Naive thymus-derived CD4-positive, alpha-beta T cell (primary cell): ENCODE results near the gene SERPINE2. TPM values are rescaled to one million over a fixed set of nuclear protein-coding genes. Genes with fewer than 3 reads are reported as not detected.

Source experiments
- ATAC-seq: fragments of 150-1000 bp; cut with Tn5 transposase; 2 replicates; pipeline ENCODE4 v1.10.0; 2021; ENCODE audit warnings: mild to moderate bottlenecking, moderate library complexity
- CTCF ChIA-PET: fragments of 350-600 bp; sonication (Branson Sonifier 250); formaldehyde crosslinking; loops from one replicate; lab custom pipeline; 2021; ENCODE audit warnings: antibody characterized with exemption; lab: Charles Lee
- POLR2A ChIA-PET: fragments of 350-600 bp; sonication (Branson Sonifier 250); formaldehyde crosslinking; loops from one replicate; lab custom pipeline; 2021; ENCODE audit warnings: antibody characterized with exemption, inconsistent platforms; lab: Charles Lee
- DNase-seq, 9 donors: peaks; one replicate each; pipeline versions ENCODE4 v3.0.0 to v3.0.0-alpha.2; 2020 to 2022; ENCODE audit warnings: mixed read lengths in 1 of 9
- H3K27ac ChIP-seq: one replicate; pipeline ENCODE4 v1.7.0; 2013; ENCODE audit warnings: mild to moderate bottlenecking, low read depth, low read length, moderate library complexity
- H3K27me3 ChIP-seq, 2 donors: one replicate each; pipeline ENCODE4 v1.7.0; 2013; ENCODE audit warnings: low read length in 2 of 2, mild to moderate bottlenecking in 2 of 2, moderate library complexity in 2 of 2; ENCODE audit not compliant: control insufficient read depth in 2 of 2, insufficient read depth in 2 of 2
- H3K36me3 ChIP-seq, 3 experiments: 1 replicate in 2 of 3; 2 replicates in 1 of 3; pipeline ENCODE4 v1.7.0; 2013; ENCODE audit warnings: low read length in 3 of 3, mild to moderate bottlenecking in 3 of 3, moderate library complexity in 1 of 3; ENCODE audit not compliant: insufficient read depth in 3 of 3, control insufficient read depth in 2 of 3
- H3K4me1 ChIP-seq, 2 donors: one replicate each; pipeline ENCODE4 v1.7.0; 2013; ENCODE audit warnings: low read length in 2 of 2, mild to moderate bottlenecking in 2 of 2, moderate library complexity in 1 of 2; ENCODE audit not compliant: control insufficient read depth in 2 of 2, insufficient read depth in 2 of 2
- H3K4me3 ChIP-seq: 2 replicates; pipeline ENCODE4 v1.7.0; 2013; ENCODE audit warnings: mild to moderate bottlenecking, low read length
- H3K9me3 ChIP-seq, 3 experiments: 1 replicate in 2 of 3; 2 replicates in 1 of 3; pipeline ENCODE4 v1.7.0; 2013; ENCODE audit warnings: low read length in 3 of 3; ENCODE audit not compliant: control insufficient read depth in 2 of 3
- H3K27ac Mint-ChIP-seq, 9 donors: one replicate each; pipeline ENCODE4 v1.8.0; 2020 to 2022; ENCODE audit warnings: mixed read lengths in 9 of 9, mild to moderate bottlenecking in 8 of 9, moderate library complexity in 5 of 9, inconsistent platforms in 2 of 9
- H3K27me3 Mint-ChIP-seq, 5 donors: one replicate each; pipeline ENCODE4 v1.8.0; 2021 to 2022; ENCODE audit warnings: mixed read lengths in 5 of 5, mild to moderate bottlenecking in 1 of 5
- H3K36me3 Mint-ChIP-seq, 5 donors: one replicate each; pipeline ENCODE4 v1.8.0; 2020 to 2022; ENCODE audit warnings: mixed read lengths in 5 of 5, mild to moderate bottlenecking in 3 of 5, inconsistent platforms in 1 of 5
- H3K4me1 Mint-ChIP-seq, 7 donors: one replicate each; pipeline ENCODE4 v1.8.0; 2020 to 2022; ENCODE audit warnings: mixed read lengths in 7 of 7, mild to moderate bottlenecking in 3 of 7, inconsistent platforms in 1 of 7
- H3K4me3 Mint-ChIP-seq, 10 donors: one replicate each; pipeline ENCODE4 v1.8.0; 2020 to 2022; ENCODE audit warnings: mild to moderate bottlenecking in 10 of 10, mixed read lengths in 10 of 10, moderate library complexity in 6 of 10, inconsistent platforms in 2 of 10
- H3K9me3 Mint-ChIP-seq, 11 donors: one replicate each; pipeline ENCODE4 v1.8.0; 2020 to 2022; ENCODE audit warnings: mixed read lengths in 11 of 11, mild to moderate bottlenecking in 4 of 11, inconsistent platforms in 1 of 11, moderate library complexity in 1 of 11
- intact Hi-C, 2 donors: fragments of 100-400 bp; cut with micrococcal nuclease; formaldehyde crosslinking; loops; one replicate each; pipeline ENCODE4 v1.15.1; 2023
- polyA plus RNA-seq, 2 donors: library from polyadenylated mRNA; unstranded; fragments of 300-500 nt; fragmentation: Illumina TruSeq; gene quantifications; one replicate each; pipeline ENCODE4 v1.2.3, GENCODE V29; 2021
- total RNA-seq, 6 experiments: library from RNA in 5 of 6; stranded (reverse) in 5 of 6; gene quantifications; 1 replicate in 5 of 6; 2 replicates in 1 of 6; pipeline ENCODE4 v1.2.3 and lab custom pipeline; 2021 to 2026

SERPINE2 gene
- total and polyA plus RNA-seq, 7 experiments from 2014 or later: 5.2 to 46.7 (median 14.7) TPM

DNA sequence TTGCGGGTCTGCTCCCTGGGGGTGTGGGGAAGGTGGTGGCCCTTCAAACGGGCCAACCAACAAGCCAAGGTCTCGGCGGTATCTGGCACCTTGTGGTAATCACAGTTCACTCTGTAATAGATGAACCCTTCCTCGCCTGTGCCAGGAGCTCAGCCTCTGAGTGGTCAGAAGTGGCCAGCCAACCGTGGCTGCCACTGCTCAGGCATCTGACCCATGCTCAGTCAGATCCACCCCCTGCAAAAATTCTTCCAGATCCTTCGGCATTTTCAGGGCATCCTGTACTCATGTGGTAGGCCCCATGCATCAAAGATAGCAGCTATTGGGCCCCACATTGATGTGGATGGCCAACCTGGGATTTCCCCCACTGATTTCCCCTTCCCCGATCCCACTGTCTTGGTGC lies 39.6 kb upstream of the SERPINE2 start:
- Mint-ChIP-seq H3K27me3 (peaks cover 0 to 2% (median 0%) of the 10 kb centered on the region in 5 donors), H3K27ac (no peak overlapping the region), H3K4me3 (no peak overlapping the region), H3K9me3 (peaks cover 0 to 3% (median 0%) of the 10 kb centered on the region in 11 donors), H3K4me1 (no peaks in the 10 kb centered on the region), H3K36me3 (no peaks in the 10 kb centered on the region)
- Histone ChIP-seq H3K27me3 (no peaks in the 10 kb centered on the region), H3K4me3 (no peak overlapping the region), H3K9me3 (no peaks in the 10 kb centered on the region), H3K36me3 (no peaks in the 10 kb centered on the region), H3K4me1 (no peaks in the 10 kb centered on the region), H3K27ac (no peak overlapping the region)
- intact Hi-C loops: loop anchor here in 1 of 2 donors (10.0 kb wide), 1 partner anchor 106 kb away; no protein-coding TSS in a partner anchor
- ATAC-seq (no peak), DNase-seq (no peak)
- POLR2A ChIA-PET: no interaction called here
- CTCF ChIA-PET: no interaction called here

DNA sequence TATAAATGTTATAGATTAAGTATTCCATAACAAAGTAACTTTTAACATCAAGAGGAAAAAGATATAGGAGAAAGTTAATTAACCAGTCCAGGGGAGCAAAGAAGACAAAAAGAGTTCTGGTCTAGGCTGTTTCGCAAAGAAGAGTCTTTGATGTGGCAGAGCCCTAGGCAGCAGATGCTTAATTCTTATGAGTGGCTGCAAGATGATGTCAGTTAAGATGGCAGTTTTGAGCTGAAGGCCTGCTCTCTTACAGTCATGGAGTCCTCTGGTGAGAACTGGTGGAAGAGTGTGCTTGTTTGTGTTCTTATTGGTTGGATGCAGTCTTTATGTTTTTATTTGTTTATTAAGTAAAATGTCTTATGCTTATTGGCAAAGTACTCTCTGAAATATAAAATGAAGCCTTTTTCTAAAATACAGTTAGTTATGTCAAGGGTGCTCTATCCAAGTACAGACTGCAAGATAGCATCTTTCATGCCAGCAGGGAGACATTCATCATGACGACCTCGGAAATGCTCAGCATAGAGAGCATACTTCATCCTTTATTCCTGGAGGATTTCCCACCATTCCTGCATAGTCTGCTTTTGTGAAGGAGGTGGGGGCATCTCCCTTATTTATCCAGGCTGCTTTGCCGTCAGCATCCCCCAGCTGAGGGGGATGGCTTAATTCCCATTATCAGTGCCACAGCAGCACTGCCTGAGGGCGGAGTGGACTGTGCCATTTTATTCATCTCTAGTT lies 38.9 kb upstream of the SERPINE2 start:
- no peaks in the 10 kb centered on the region for H3K9me3 ChIP-seq
- CTCF ChIA-PET: no interaction called here
- Mint-ChIP-seq H3K36me3 (no peaks in the 10 kb centered on the region), H3K4me3 (no peak overlapping the region), H3K27ac (no peak overlapping the region), H3K9me3 (peaks cover 0 to 3% (median 0%) of the 10 kb centered on the region in 11 donors), H3K27me3 (peaks cover 0 to 2% (median 0%) of the 10 kb centered on the region in 5 donors), H3K4me1 (no peaks in the 10 kb centered on the region)
- no peak for DNase-seq
- intact Hi-C loops: loop anchor here in 1 of 2 donors (10.0 kb wide), 1 partner anchor 107 kb away; no protein-coding TSS in a partner anchor
- ATAC-seq: no peak
- H3K4me3 ChIP-seq: no peak overlapping the region
- no peaks in the 10 kb centered on the region for H3K4me1 ChIP-seq
- H3K36me3 ChIP-seq: no peaks in the 10 kb centered on the region
- H3K27ac ChIP-seq: no peak overlapping the region
- POLR2A ChIA-PET: no interaction called here
- no peaks in the 10 kb centered on the region for H3K27me3 ChIP-seq

DNA sequence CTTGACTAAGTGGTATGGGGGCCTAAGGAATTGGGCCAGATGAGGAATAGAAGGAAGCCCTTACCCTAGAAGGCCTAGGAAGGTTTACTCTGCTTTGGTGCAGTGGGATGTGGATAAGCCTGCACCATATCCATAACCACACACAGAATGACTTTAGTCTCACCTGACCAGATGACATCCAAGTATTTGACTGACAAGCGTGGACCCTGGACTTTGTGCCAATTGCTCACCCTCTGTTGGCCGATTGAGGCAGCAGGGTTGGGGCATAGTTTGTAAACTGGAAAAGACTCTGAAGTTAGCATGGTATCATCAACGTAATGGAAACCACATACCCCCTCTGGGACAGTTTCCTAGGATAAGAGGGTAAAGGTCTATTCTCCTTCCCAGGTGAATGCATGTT lies 36.5 kb upstream of the SERPINE2 start:
- Mint-ChIP-seq H3K4me3 (no peak overlapping the region), H3K36me3 (no peaks in the 10 kb centered on the region), H3K9me3 (peaks cover 0 to 3% (median 0%) of the 10 kb centered on the region in 11 donors), H3K27ac (no peak overlapping the region), H3K4me1 (no peaks in the 10 kb centered on the region), H3K27me3 (peaks cover 0 to 6% (median 0%) of the 10 kb centered on the region in 5 donors)
- intact Hi-C loops: loop anchor here in 1 of 2 donors (10.0 kb wide), 1 partner anchor 109 kb away; no protein-coding TSS in a partner anchor
- H3K4me3 ChIP-seq: no peak overlapping the region
- H3K27ac ChIP-seq: no peak overlapping the region
- no peaks in the 10 kb centered on the region for H3K4me1 ChIP-seq
- no peaks in the 10 kb centered on the region for H3K27me3 ChIP-seq
- no peaks in the 10 kb centered on the region for H3K9me3 ChIP-seq
- no peak for DNase-seq
- POLR2A ChIA-PET: no interaction called here
- no peak for ATAC-seq
- H3K36me3 ChIP-seq: no peaks in the 10 kb centered on the region
- CTCF ChIA-PET: no interaction called here

DNA sequence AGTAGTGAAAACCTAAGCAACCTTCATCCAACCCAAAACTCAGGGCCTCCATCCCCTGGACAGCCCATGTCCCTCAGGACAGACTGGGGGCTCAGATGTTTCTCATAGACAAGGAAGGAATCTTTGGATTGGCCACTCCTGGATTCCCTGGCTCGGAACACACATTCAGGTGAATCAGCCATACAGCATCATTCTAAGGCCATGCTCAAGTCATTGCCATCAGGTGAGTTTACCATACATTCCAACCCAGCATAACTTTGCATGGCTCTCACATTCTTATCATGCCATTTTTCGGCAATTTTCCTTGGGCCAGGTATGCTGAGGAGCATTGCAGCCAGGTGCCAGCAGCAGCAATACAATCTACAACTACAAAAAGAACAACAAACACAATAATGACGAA lies 34.6 kb upstream of the SERPINE2 start:
- no peaks in the 10 kb centered on the region for H3K4me1 Mint-ChIP-seq
- H3K27ac Mint-ChIP-seq: no peak overlapping the region
- intact Hi-C loops: loop anchor here in 1 of 2 donors (10.0 kb wide), 1 partner anchor 111 kb away; no protein-coding TSS in a partner anchor
- ChIA-PET POLR2A (no interaction called here), CTCF (no interaction called here)
- H3K27me3 ChIP-seq: no peaks in the 10 kb centered on the region
- H3K36me3 Mint-ChIP-seq: no peaks in the 10 kb centered on the region
- H3K4me3 ChIP-seq: no peak overlapping the region
- H3K36me3 ChIP-seq: no peaks in the 10 kb centered on the region
- no peaks in the 10 kb centered on the region for H3K4me1 ChIP-seq
- H3K27me3 Mint-ChIP-seq: peaks cover 0 to 7% (median 5%) of the 10 kb centered on the region in 5 donors
- H3K9me3 ChIP-seq: no peaks in the 10 kb centered on the region
- H3K27ac ChIP-seq: no peak overlapping the region
- no peak overlapping the region for H3K4me3 Mint-ChIP-seq
- peaks cover 0 to 2% (median 0%) of the 10 kb centered on the region in 11 donors for H3K9me3 Mint-ChIP-seq
- ATAC-seq (no peak), DNase-seq (no peak)

DNA sequence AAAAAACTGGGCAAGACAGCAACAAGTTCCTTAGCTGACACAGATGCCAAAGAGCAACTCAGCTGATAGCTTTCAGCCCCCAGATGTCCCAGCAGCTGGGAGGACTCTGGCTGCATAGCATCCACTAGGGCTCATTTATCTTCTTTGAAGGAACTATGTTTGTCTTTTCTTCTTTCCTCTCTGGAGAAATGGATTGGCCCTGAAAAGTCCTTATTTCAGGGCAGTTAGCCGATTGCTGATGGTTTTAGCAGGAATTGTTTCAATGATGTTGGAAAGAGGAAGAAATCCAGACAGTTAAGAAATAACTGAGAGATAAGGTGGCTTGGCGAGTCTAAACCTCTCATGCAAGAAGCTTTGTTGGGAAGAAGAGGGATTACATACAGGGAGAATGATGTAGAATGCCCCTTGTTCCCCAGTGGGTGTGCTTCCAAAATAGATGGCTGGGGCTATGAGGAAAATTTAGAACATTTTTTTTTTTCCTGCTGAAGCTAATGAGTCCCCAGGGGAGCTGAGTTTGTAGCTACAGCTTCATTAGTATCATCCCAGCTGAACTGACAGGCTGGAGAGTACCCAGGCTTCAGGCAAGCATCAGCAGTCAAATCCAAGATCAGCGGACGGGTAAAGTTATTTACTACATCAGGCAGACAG lies 33.6 kb upstream of the SERPINE2 start:
- Mint-ChIP-seq H3K4me3 (no peak overlapping the region), H3K27ac (no peak overlapping the region), H3K9me3 (peaks cover 0 to 2% (median 0%) of the 10 kb centered on the region in 11 donors), H3K4me1 (no peaks in the 10 kb centered on the region), H3K27me3 (peaks cover 0 to 11% (median 6%) of the 10 kb centered on the region in 5 donors), H3K36me3 (no peaks in the 10 kb centered on the region)
- CTCF ChIA-PET: no interaction called here
- H3K4me3 ChIP-seq: no peak overlapping the region
- POLR2A ChIA-PET: no interaction called here
- no peaks in the 10 kb centered on the region for H3K36me3 ChIP-seq
- H3K27me3 ChIP-seq: no peaks in the 10 kb centered on the region
- ATAC-seq (no peak), DNase-seq (no peak)
- H3K9me3 ChIP-seq: no peaks in the 10 kb centered on the region
- no peak overlapping the region for H3K27ac ChIP-seq
- no peaks in the 10 kb centered on the region for H3K4me1 ChIP-seq
- intact Hi-C loops: loop anchor here in 1 of 2 donors (10.0 kb wide), 1 partner anchor 112 kb away; no protein-coding TSS in a partner anchor

DNA sequence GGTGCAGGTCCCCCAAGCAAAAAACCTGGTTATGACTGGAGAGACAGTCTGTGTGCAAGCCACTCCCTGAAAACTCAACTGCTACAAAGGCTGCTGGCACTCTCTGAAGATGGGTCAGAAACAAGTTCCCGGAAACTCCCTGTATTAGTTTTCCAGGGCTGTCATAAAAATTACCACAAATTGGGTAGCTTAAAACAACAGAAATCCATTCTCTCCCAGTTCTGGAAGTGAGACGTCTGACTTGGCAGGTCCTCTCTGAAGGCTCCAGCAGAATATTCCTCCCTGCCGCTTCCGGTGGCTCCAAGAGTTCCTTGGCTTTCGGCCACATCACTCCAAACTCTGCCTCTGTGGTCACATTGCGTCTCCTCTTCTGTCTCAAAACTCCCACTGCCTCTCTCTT lies 30.1 kb upstream of the SERPINE2 start:
- no peak overlapping the region for H3K4me3 ChIP-seq
- intact Hi-C loops: no loop called here
- no peak overlapping the region for H3K27ac ChIP-seq
- H3K4me1 ChIP-seq: no peaks in the 10 kb centered on the region
- Mint-ChIP-seq H3K4me1 (no peaks in the 10 kb centered on the region), H3K27ac (no peak overlapping the region), H3K4me3 (no peak overlapping the region), H3K9me3 (peaks cover 0 to under 1% (median 0%) of the 10 kb centered on the region in 11 donors), H3K36me3 (no peaks in the 10 kb centered on the region), H3K27me3 (peaks cover 0 to 16% (median 6%) of the 10 kb centered on the region in 5 donors)
- POLR2A ChIA-PET: no interaction called here
- ATAC-seq (no peak), DNase-seq (no peak)
- H3K9me3 ChIP-seq: no peaks in the 10 kb centered on the region
- H3K36me3 ChIP-seq: no peaks in the 10 kb centered on the region
- CTCF ChIA-PET: no interaction called here
- no peaks in the 10 kb centered on the region for H3K27me3 ChIP-seq
